Fibroblast of villous mesenchyme (primary cell): ENCODE data around the gene RHBDF1. TPM values are rescaled to one million over a fixed set of nuclear protein-coding genes. Genes with fewer than 3 reads are reported as not detected.

Source experiments
- DNase-seq: peaks from one replicate; pipeline ENCODE4 v3.0.0-alpha.2; 2010; ENCODE audit warnings: low read depth
- H3K4me3 ChIP-seq: 2 replicates; pipeline ENCODE4 v1.5.1; 2011; ENCODE audit warnings: low read depth, mild to moderate bottlenecking, low read length
- CTCF ChIP-seq: IDR thresholded peaks from 2 replicates; pipeline ENCODE4 v1.5.1; 2012; ENCODE audit warnings: low read depth, mild to moderate bottlenecking, low read length; ENCODE audit not compliant: insufficient read depth
- total RNA-seq: library from RNA; depleted of rRNA; stranded (reverse); fragments of >200 nt; gene quantifications from 2 replicates; pipeline ENCODE4 v1.2.3, GENCODE V29; 2012

The RHBDF1 gene
- total RNA-seq, 1 donor, result 32.8 TPM

DNA sequence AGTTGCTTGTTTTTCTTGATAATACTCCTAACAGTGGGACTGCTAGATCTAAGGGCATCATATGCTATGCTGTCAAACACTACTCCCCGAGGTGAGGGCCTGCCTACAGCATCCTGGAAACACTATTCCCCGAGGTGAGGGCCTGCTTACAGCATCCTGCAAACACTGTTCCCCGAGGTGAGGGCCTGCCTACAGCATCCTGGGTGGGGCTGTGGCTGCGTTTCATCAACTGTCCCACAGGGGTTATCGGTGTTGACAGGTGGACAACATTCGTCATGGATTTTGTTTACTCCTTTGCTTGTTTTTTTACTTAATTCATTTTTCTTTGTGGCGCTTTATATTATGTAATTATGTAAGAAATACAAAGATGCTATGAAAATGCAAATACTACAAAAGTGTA lies 43.6 kb upstream of the RHBDF1 start:
- TF ChIP-seq CTCF, result no peak

GRCh38 chr16:114327-114726 lies 41.9 kb upstream of the RHBDF1 start:
- H3K4me3 ChIP-seq, result no peak overlapping the region
- no peak for DNase-seq
- no peak for TF ChIP-seq CTCF

More for the DNA sequence above, 43.6 kb upstream of the RHBDF1 start:
- no peak overlapping the region for H3K4me3 ChIP-seq
- DNase-seq, result no peak

DNA sequence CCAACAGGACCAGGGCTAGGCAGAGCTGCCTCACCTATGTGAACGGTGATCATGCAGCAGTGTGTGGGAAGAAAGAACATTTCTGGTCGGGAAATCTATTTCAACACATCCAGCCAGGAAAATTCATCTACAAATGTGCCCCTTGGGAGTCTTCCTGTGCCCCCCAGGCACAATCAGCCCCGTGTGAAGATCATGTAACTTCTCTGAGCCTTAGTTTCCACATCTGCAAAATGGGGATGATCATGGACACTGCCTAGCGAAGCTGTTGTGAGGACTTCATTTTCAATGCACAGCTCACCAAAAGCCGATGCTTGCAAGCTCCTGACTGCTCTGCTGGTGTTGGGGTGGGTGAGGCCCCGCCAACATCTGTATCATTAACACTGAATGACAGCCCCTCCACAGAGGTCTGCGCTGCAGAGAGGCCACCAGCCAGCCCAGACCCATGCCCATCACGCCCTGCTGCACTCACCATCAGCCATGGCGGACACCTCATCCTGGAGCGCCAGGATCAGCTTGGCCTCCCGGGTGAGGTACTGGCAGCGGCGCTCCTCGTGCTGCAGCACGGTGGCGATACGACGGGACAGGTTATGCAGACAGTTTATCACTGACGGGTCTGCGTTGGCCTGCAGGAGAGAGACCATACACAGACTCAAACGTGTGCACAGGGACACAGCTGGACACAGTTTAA lies 39.9 kb upstream of the RHBDF1 start:
- H3K4me3 ChIP-seq, result no peak overlapping the region
- DNase-seq, result no peak
- TF ChIP-seq CTCF, result no peak

DNA sequence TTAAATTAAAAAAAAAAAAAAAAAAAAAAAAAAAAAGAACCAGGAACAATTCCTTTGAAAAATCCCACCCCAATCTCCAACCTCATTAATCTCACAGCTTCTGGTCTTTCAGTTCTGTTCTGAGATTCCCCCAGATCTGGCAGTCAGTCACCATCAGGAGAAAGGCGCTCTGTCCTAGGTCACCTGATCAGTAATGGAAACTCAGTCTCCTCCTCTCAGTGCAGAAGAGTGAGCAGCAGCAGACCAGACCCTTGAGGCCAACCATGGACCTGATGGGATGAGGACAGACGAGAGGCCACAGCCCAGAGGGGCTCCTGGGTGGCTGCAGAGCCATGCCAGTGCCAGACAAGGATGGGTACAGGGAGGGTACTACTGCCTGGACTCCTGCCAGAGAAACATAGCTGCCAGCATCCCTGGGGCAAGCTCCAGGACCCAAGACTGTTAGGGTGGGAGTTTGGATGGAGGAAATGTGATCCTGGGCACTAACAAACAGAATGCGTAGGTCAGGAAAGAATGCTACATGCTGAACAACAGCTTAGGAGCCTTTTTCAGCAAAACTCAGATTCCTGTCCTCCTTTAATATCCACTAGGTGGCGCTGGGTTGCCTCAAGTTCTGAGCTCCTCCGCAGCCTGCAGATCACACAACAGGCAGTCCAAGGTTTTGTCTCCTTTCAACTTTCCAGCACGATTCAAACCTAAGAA lies 34.3 kb upstream of the RHBDF1 start:
- no peak overlapping the region for H3K4me3 ChIP-seq
- peak; percentile 79 for TF ChIP-seq CTCF
- DNase-seq, result peak; percentile 84

GRCh38 chr16:105521-105920 lies 33.1 kb upstream of the RHBDF1 start:
- H3K4me3 ChIP-seq, result no peak overlapping the region
- no peak for DNase-seq
- TF ChIP-seq CTCF, result no peak

DNA sequence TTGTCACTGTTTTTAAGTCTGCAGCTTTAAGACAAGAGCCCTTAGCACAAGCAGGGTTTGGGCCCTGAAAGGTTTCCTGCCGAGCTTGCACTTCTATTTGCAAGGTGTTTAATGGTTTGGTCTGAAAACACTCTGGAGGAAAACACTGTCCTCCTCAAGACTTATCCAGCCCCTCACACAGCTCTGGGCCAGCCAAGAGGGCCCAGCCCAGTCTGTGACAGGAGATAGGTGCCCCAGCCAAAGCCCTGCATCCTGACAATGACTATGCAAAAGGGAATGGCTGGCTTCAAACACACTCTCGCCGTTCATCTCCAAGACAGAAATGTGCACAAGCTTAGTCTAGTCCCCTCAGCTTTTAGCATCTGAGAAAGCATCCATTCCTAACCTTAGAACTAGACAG lies 32.5 kb upstream of the RHBDF1 start:
- H3K4me3 ChIP-seq, result no peak overlapping the region
- no peak for DNase-seq
- no peak for TF ChIP-seq CTCF
